HG03460 (cell line): ENCODE results near the gene ZNF530.

Source experiments
- ATAC-seq: cut with Tn5 transposase; IDR thresholded peaks from one replicate; pipeline ENCODE4 v1.9.1; 2021; ENCODE audit not compliant: unreplicated experiment

ZNF530 gene

GRCh38 chr19:57599761-57600383 is at the start of gene ZNF530:
TSS of gene ZNF530 (plus strand) at chr19:57599885. CDS start at chr19:57604346, 4,461 bp downstream.
- ATAC-seq = peak; percentile 97

GRCh38 chr19:57552432-57552831 is 47.3 kb upstream of the ZNF530 start:
- no peak for ATAC-seq

DNA sequence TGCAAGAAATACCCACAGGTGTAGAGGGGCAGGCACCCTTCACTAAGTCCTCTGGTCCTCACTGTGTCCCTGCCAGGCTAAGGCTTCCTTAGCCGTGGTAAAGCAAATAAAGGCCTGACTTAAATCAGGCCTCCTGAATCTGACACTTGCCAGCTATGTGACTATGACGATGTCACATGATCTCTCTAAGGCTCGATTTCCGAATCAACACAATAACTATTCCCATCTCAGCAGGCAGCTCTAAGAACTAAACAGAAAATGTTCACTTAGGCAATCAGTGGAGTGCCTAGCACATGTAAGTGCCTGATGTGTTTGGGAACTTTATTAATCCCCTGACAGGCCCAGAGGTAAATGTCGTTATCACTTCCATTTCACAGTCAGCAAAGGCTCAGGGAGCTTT is 42.0 kb upstream of the ZNF530 start:
- ATAC-seq = no peak

GRCh38 chr19:57558525-57558924 is 41.2 kb upstream of the ZNF530 start:
- no peak for ATAC-seq

DNA sequence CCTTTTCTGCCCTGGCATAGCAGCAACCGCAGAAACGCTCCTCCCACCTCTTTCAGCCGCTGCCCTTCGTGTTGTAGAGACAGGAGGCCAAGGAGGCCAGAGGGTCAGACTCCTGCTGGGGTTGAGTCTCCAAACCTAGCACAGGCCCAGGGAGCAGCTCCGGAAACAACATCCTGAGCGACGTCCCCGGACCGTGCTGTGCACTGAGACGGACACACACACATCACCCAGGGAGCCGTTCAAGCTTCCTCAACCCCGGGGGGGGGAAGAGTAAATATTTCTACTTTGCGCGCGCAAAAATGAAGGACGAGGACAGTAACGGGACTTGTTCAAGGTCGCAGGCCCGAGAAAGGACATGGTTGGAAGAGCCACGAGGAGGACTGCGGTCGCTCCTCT is 40.7 kb upstream of the ZNF530 start:
- ATAC-seq = peak; percentile 27

DNA sequence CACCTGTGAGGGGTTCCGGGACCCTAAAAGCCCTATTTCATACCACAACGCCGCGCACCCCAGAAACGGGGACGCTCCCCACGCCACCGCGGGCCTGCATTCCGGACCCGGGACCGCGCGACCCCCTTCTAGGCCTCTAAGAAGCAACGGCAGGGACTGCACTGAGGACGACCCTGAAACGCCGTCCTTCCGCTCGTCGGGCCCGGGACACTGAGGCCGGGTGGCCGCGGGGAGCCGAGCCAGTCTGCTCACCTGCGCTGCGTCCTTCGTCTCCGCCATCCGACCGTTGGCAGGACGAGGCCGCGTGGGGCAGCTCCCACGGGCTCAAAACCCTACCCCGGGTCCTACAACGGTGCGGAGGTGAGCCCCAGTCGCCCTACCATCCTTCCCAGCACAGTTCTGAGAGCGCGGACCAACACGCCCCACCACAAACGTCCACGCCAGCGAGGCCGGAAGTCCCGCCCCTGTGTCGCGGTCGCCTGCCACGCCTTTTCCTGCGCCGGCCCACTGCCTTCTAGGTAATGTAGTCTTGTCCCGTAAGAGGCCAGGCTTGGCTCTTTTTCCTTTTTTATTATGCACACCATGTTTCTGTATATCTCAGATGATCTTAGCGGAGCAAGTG is 40.2 kb upstream of the ZNF530 start, which contains the start of gene ZNF550:
Gene ZNF550 (minus strand): TSS at position 460 of the 622 bp plus-strand sequence. CDS start 181 bp downstream, at position 279.
- peak; percentile 97 for ATAC-seq

- ATAC-seq = no peak
Observed at GRCh38 chr19:57560049-57560491, 39.6 kb upstream of the ZNF530 start.

GRCh38 chr19:57563547-57563946 is 36.1 kb upstream of the ZNF530 start:
- ATAC-seq = no peak

GRCh38 chr19:57566396-57567265 is 33.1 kb upstream of the ZNF530 start:
- ATAC-seq = no peak

- no peak for ATAC-seq
Observed at GRCh38 chr19:57570707-57571106, 29.0 kb upstream of the ZNF530 start.

GRCh38 chr19:57572415-57572947 is 27.2 kb upstream of the ZNF530 start:
- no peak for ATAC-seq

DNA sequence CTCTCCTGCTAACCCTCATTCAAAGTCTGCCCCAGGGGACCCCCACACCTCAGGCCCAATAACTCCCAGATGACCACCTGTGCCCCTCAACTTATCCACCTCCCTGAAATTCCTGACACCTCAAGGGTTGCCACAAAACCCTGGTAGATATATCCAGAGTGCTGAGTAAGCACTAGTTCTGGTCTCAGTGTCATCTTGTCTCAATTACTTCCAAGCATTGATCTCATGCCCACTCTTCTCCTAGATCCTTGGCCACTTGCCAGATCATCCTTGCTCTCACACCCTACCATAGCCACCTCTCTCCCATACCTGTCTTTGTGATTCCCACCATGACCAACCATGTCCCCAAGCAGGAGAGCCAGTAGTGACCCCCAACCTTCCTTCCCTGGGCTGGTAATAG is 23.0 kb upstream of the ZNF530 start:
- ATAC-seq = no peak

DNA sequence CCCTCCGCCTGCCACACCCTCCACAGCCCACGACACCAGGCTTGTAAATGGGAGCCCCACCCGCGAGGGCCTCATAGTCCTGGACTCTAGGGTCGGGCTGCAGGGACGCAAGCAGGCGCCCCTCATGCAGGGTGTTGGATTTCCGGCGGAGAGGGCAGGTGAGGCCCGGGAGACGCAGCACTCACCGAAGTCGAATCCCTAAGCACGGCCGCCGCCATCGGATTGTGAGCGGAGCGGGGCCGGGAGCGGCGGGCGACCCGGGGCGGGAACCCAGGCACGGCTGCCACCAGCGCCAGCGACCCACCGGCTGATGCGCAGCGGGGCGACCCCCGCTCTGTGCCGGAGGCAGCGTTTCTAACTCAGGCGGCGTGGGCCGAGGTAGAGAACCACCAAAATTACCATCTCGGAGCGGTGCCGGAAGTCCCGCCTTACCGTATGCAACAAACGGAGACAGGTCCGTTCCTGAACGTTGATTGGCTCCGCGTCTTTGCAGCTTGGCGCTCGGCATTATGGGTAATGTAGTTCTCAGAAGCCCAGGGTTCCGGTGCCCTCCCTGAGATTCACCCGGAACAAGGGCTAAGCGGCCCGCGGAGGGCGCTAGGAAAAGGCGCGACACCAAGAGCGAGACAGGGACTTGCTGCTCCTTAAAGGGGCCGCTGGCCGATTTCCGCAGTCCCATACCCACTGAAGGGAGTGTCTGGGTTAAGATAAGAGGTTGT is 21.0 kb upstream of the ZNF530 start, which contains the start of gene ZNF416:
Gene ZNF416 (minus strand): TSS at position 425 of the 719 bp plus-strand sequence. CDS start 207 bp downstream, at position 218.
- ATAC-seq = peak; percentile 90

DNA sequence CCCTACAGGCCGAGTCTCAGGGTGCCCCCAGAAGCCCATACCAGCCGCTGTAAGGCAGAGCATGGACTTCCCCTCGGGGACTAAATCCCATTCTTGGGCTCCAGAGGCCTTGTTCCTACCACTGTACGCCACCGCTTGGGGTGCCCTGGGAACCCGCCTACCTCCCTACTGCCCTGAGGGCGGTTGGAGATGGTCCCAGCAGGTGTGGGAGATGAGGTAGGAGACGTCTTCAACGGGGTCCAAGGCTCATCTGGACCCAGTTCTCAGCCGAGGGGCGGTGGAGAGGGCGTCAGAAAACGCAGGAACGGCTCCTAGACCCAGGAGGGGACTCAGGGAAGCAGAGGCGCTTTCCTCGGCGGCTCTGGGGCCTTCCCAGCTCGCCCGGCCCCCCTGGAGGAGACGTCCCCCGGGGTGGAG is 16.6 kb upstream of the ZNF530 start:
- no peak for ATAC-seq

DNA sequence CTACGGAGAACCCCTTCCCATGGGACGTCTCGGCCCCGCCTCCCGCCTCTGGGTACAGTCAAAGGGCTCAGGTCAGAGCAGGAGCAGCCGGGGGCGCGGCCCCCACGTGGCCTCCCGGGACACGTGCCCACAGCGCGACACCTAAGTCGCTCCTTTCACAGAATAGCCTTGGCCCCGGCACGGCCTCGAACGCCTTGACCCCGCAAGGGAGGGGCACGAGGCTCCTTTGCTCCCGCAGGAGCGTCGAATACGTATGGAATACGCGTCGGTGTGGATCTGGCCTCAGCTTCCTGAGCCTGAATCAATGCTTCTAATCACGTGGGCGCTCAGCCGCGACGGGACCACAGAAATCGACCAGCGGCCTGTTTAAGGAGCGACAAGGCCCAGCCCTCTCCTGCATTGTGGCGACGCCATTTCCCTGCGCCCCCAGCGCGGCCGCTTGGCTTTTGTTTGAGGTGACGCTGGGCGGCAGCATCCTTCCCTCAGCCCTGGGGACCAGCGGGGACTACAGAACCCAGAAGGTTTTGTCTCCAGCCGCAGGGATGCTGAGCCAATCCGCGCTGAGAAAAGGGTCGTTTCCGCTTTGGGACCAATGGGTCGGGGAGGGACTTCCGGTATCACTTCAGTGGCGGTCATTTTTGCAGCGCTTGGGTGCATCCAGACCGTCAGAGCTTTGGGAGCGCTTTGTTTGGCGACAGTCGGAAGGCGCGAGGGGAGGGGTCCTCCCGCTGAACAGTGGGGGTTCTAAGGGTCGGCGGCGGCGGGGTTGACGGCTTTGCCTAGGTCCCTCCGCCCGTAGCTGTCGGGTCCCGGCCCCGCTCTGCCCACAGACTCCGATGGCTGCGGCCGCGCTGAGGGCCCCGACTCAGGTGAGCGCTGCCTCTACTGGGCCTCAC is 15.9 kb upstream of the ZNF530 start, which contains the start of gene ZIK1:
Gene ZIK1 (plus strand): TSS at position 625 of the 896 bp plus-strand sequence. CDS start 212 bp downstream, at position 837.
- ATAC-seq = peak; percentile 90

DNA sequence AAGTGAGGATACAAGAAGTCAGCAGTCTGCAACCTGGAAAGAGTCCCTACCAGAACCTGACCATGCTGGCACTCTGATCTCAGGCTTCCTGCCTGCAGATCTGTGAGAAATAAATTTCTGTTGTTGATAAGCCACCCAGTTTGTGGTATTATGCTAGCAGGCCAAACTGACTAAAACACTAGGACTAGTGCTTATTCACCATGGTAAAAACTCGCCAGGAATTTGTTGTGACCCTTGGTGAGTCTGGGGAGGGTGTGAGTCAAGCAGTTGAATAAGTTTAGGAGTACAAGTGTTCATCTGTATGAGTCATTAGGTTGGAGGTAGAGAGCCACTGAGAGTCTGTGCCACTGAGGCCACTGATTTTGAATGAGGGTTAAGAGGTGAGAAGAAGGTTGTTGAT is 12.2 kb upstream of the ZNF530 start:
- no peak for ATAC-seq

- no peak for ATAC-seq
Observed at GRCh38 chr19:57599377-57599760, 316 bp upstream of the ZNF530 start.

GRCh38 chr19:57606931-57607330 is 7.2 kb downstream of the ZNF530 start:
- ATAC-seq = no peak

DNA sequence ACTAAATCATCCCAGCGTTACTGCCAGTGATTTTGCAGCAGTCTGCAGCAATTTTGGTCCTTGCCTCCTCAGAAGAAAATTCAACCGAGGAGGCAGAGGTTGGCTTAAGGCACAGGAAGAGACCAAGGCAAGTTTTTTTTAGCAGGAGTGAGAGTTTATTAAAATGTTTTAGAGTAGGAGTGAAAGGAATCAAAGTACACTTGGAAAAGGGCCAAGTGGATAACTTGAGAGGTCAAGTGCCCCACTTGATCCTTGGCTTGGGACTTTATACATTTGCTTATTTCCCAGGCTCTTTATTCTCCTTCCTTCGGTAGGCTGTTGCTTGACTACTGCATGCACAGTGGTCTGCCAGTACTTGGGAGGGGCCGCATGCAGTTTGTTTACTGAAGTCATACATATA is 11.4 kb downstream of the ZNF530 start:
- ATAC-seq = no peak
